NCI-H748 treated with DMSO at 0.1 percent for 48 hours (cell line): ENCODE data around the gene HOXB9.
A peak's percentile ranks its signal among the peaks of the same experiment; 100 is the strongest.

ENCODE experiments used
- DNase-seq: peaks from one replicate; lab custom pipeline; 2025; lab: John Stamatoyannopoulos, UW

Gene HOXB9

DNA sequence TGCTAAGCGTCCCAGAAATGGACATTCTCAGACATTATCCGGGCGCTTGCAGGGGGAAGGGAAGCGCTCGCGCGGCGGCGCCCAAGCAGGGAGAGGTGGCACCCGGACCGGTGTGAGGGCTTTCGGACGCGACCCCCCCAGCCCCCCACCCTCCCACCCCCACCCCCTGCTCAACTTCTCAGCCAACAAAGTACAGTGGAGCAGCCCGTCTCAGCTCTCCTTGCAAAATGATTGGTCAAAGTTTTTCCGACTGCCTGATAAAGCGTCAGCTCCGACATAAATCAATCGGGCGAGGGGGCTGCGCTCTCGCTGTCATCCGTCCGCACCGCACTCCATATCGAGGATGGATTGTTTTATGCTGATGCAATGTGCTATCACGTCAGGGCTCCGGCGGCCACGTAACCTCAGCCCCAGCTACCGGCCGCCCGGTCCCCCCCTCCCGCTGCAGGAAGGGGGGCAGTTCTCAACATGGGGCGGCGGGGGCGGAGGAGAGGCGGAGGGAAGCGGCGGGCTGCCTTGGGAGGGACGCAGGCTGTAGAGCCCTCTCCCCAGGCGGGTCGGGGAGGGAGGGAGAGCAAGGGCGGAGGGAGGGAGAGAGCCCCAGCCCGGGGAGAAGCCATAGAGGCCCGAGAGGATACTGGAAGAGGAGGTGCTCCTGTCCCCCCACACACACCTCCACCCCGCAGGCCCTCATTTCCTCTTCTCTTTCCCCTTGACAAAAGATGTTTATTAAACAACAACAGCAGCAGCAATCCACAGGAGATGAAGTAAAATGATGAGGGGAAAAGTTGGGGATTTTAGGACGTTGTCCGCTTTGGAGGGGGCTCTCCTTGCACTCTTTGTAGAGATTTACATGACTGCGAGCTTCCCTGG, at the start of gene HOXB9:
TSS of gene HOXB9 (minus strand) at position 114 of the 873 bp plus-strand sequence. CDS start at position 25, 89 bp downstream.
- peak; percentile 31 for DNase-seq

GRCh38 chr17:48672340-48672739, 46.2 kb upstream of the HOXB9 start:
- no peak for DNase-seq

GRCh38 chr17:48671697-48672171, 45.6 kb upstream of the HOXB9 start:
- peak; percentile 51 for DNase-seq

GRCh38 chr17:48663134-48663924, 37.2 kb upstream of the HOXB9 start:
- DNase-seq = no peak

DNA sequence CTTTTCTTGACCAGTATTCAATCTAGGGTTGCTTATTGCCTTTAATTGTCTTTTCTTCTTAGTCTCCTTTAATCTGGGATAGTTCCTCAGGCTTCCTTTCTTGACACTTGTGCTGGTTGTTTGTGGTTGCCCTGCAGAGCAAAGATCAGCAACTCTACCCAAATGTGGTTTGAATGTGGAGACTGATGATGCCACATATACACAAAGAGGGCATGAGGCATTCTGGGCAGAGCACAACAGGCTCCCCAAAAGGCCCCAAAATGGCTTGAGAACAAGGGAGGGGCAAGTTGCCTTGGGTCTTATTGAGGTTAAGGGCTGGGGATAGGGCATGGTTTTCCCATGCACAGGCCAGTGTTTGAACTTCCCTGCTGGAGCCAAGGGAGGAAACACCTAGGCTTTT, 29.8 kb upstream of the HOXB9 start:
- DNase-seq = no peak

- no peak for DNase-seq
Measured at GRCh38 chr17:48649741-48650140, 23.6 kb upstream of the HOXB9 start.

GRCh38 chr17:48647963-48648245, 21.7 kb upstream of the HOXB9 start:
- no peak for DNase-seq

- DNase-seq = peak; percentile 33
Measured at GRCh38 chr17:48647103-48647962, 21.2 kb upstream of the HOXB9 start.

GRCh38 chr17:48646183-48647102, 20.3 kb upstream of the HOXB9 start:
- peak; percentile 20 for DNase-seq

- no peak for DNase-seq
Measured at GRCh38 chr17:48645639-48646182, 19.6 kb upstream of the HOXB9 start.

GRCh38 chr17:48644910-48645557, 18.9 kb upstream of the HOXB9 start:
- DNase-seq = no peak

GRCh38 chr17:48644159-48644558, 18.0 kb upstream of the HOXB9 start:
- DNase-seq = no peak

GRCh38 chr17:48643697-48644012, 17.5 kb upstream of the HOXB9 start:
- DNase-seq = no peak

GRCh38 chr17:48642843-48643696, 16.9 kb upstream of the HOXB9 start:
- no peak for DNase-seq

DNA sequence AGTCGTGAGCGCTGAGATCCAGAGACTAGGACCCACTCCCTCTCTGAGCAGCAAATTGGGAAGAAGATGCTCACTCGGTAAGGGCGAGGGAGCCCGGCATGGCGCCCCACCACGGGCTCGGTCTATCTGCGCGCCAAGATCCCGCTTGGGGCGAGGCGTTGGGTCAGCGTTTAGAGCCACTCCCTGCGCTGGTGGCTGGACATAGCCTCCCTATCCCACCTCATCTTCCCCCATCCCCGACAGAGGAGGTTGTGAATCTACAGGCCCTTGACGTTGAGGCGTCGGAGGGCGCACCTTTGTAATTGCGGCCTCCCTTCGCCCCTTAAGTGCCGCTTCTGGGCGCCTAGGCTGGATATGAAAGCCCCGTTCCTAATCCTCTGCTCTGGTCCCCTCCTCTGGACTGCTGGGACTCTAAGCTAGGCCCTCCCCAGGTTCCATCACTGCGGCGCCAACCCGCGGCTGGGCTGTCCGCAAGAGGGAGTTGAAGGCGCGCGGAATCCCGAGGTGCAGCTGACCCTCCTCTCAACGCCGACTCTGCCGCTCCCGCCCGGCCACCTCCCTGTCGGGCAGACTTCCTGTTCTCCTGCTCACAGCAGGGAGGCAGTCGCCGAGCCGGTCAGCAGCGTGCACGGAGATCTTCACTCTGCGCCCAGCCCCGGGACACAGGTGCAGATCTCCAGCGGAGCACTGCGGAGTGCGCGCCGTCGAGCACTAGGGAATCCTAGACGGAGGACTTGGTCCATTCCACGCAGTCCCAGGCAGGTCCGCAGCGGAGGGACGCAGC, 16.1 kb upstream of the HOXB9 start:
- no peak for DNase-seq

- DNase-seq = no peak
Measured at GRCh38 chr17:48641541-48642058, 15.4 kb upstream of the HOXB9 start.

GRCh38 chr17:48640858-48641180, 14.7 kb upstream of the HOXB9 start:
- DNase-seq = no peak

DNA sequence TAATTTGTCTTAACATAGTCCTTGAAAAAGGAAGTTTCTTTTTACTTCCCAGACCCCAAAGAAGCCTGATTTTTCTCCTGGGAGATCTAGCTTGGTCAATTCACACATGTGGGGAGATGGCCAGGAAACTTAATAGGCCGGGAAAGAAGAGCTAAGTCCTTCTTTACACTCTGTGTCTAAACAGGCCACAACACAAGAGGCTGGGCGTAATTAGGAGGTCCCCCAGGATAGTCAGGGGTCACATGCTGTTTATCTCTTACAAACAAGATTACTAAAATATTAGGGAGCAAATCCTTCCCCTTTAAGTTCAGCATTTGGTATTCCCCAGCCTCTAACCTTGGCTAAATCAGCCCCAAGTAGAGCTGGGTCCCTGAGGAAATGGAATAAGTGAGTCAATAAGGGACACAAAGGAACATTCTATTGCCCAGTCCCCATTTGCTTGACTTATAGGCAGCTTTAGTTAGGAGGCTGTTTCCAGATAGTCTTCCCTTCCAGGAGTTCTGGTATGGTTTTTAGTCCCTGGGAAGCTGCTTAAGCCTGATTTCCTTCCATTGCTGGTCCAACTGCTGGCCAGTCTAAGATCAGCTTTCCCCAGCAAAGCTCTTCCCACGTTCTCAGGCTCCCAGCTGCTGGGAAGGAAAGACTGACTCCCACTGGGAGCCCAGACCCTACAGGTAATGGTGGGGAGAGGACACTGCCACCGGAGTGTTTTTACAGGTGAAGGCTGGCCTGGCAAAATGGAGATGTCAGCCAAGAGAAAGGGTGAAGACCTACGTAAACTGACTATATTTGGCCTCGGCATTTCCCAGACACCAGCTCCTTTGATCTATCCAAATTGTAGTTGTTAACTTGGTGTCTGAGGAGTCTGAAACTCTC, 14.1 kb upstream of the HOXB9 start:
- DNase-seq = no peak
